SK-N-SH treated with all-trans-retinoic acid at 6 μM for 48 hours (cell line): ENCODE data around the gene MAN1A2.

Experiments
- ARNTL ChIP-seq: fragments of 450-650 bp; formaldehyde crosslinking; IDR thresholded peaks from 2 replicates; pipeline ENCODE4 v1.5.0; 2020; ENCODE audit warnings: low read depth, mild to moderate bottlenecking, moderate library complexity, borderline replicate concordance
- CSDC2 ChIP-seq: fragments of 250-450 bp; sonication (Bioruptor Pico); IDR thresholded peaks from 2 replicates; pipeline ENCODE4 v1.5.0; 2020; ENCODE audit warnings: mild to moderate bottlenecking, moderate library complexity
- GLIS3 ChIP-seq: fragments of 250-450 bp; sonication (Bioruptor Pico); IDR thresholded peaks from 2 replicates; pipeline ENCODE4 v1.5.0; 2020; ENCODE audit warnings: mild to moderate bottlenecking, moderate library complexity
- ISL1 ChIP-seq: fragments of 250-450 bp; sonication (Bioruptor Pico); IDR thresholded peaks from 2 replicates; pipeline ENCODE4 v2.1.2; 2022; ENCODE audit warnings: mild to moderate bottlenecking, moderate library complexity
- PPARA ChIP-seq: fragments of 250-450 bp; sonication (Bioruptor Pico); IDR thresholded peaks from 2 replicates; pipeline ENCODE4 v1.5.0; 2020; ENCODE audit warnings: mild to moderate bottlenecking, borderline replicate concordance
- RARB ChIP-seq: fragments of 250-450 bp; sonication (Bioruptor Pico); IDR thresholded peaks from 2 replicates; pipeline ENCODE4 v1.8.0; 2021; ENCODE audit warnings: mild to moderate bottlenecking, moderate library complexity
- SNAI2 ChIP-seq: fragments of 250-450 bp; sonication (Bioruptor Pico); IDR thresholded peaks from 2 replicates; pipeline ENCODE4 v1.5.0; 2020; ENCODE audit warnings: mild to moderate bottlenecking, moderate library complexity
- ZC3H10 ChIP-seq: fragments of 250-450 bp; sonication (Bioruptor Pico); IDR thresholded peaks from 2 replicates; pipeline ENCODE4 v1.5.1; 2021; ENCODE audit warnings: mild to moderate bottlenecking, moderate library complexity
- ZFP3 ChIP-seq: fragments of 250-450 bp; sonication (Bioruptor Pico); IDR thresholded peaks from 2 replicates; pipeline ENCODE4 v1.5.0; 2020; ENCODE audit warnings: mild to moderate bottlenecking, moderate library complexity
- ZNF8 ChIP-seq: fragments of 450-650 bp; formaldehyde crosslinking; IDR thresholded peaks from 2 replicates; pipeline ENCODE4 v1.5.0; 2020; ENCODE audit warnings: mild to moderate bottlenecking, moderate library complexity
- TF ChIP-seq, protein P1 (sequence below): fragments of 250-450 bp; sonication (Bioruptor Pico); IDR thresholded peaks from 2 replicates; pipeline ENCODE4 v1.8.0; 2021; ENCODE audit warnings: low read depth, mild to moderate bottlenecking, moderate library complexity, borderline replicate concordance
- TF ChIP-seq, protein P2 (sequence below): fragments of 250-450 bp; sonication (Bioruptor Pico); IDR thresholded peaks from 2 replicates; pipeline ENCODE4 v1.8.0; 2020; ENCODE audit warnings: mild to moderate bottlenecking, moderate library complexity, borderline replicate concordance
- TF ChIP-seq, protein P3 (sequence below): fragments of 250-450 bp; sonication (Bioruptor Pico); IDR thresholded peaks from 2 replicates; pipeline ENCODE4 v1.5.1; 2020; ENCODE audit warnings: low read depth, mild to moderate bottlenecking, moderate library complexity

DNA sequence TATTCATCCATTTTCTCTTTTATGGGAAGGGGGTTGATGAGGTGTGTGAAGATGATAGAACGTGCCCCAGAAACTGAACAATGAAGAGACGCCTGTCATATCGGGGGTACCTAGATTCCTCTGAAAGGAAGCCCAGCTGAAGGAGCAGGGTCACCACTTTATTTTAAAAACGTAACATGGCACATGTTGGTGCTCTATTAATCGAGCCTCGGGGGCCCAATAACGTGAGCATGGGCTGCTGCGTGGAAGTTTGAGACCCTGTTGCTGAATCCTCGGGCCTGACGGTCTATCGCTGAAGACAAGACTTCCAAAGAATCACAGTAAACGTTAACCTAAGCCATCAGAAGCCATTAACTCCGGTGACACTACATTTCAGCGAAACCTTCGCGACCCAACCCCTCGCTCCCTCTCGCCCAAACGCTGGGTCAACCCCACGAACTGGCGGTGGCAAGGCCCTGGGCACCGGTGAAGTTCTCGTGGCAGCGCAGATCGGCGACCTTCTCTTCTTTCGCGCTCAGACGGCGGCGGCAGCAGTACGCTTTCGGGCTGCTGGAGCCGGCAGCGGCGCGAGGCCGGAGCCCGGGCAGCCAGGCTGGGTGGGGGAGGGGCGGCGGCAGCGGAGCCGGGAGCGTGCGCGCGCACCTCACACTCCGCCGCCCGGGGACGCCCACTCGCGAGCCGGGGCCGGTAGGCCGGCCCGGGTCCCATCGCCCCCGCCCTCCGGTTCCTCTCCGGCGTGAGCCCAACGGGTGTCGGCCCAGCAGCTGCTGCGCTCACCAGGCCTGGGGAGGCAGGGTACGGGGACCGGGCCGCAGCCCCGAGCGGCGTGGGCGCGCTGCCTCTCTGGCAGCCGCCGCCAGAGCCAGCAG lies 838 bp upstream of the MAN1A2 start:
- no peak for TF ChIP-seq ZFP3 (CRISPR knock-in tag)
- no peak for TF ChIP-seq CSDC2
- TF ChIP-seq, protein P1, sequence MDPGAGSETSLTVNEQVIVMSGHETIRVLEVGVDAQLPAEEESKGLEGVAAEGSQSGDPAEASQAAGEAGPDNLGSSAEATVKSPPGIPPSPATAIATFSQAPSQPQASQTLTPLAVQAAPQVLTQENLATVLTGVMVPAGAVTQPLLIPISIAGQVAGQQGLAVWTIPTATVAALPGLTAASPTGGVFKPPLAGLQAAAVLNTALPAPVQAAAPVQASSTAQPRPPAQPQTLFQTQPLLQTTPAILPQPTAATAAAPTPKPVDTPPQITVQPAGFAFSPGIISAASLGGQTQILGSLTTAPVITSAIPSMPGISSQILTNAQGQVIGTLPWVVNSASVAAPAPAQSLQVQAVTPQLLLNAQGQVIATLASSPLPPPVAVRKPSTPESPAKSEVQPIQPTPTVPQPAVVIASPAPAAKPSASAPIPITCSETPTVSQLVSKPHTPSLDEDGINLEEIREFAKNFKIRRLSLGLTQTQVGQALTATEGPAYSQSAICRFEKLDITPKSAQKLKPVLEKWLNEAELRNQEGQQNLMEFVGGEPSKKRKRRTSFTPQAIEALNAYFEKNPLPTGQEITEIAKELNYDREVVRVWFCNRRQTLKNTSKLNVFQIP (CRISPR knock-in tag): no peak
- TF ChIP-seq GLIS3: no peak
- TF ChIP-seq, protein P2, sequence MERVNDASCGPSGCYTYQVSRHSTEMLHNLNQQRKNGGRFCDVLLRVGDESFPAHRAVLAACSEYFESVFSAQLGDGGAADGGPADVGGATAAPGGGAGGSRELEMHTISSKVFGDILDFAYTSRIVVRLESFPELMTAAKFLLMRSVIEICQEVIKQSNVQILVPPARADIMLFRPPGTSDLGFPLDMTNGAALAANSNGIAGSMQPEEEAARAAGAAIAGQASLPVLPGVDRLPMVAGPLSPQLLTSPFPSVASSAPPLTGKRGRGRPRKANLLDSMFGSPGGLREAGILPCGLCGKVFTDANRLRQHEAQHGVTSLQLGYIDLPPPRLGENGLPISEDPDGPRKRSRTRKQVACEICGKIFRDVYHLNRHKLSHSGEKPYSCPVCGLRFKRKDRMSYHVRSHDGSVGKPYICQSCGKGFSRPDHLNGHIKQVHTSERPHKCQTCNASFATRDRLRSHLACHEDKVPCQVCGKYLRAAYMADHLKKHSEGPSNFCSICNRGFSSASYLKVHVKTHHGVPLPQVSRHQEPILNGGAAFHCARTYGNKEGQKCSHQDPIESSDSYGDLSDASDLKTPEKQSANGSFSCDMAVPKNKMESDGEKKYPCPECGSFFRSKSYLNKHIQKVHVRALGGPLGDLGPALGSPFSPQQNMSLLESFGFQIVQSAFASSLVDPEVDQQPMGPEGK (CRISPR knock-in tag): no peak
- TF ChIP-seq ARNTL (CRISPR knock-in tag): no peak
- TF ChIP-seq, protein P3, sequence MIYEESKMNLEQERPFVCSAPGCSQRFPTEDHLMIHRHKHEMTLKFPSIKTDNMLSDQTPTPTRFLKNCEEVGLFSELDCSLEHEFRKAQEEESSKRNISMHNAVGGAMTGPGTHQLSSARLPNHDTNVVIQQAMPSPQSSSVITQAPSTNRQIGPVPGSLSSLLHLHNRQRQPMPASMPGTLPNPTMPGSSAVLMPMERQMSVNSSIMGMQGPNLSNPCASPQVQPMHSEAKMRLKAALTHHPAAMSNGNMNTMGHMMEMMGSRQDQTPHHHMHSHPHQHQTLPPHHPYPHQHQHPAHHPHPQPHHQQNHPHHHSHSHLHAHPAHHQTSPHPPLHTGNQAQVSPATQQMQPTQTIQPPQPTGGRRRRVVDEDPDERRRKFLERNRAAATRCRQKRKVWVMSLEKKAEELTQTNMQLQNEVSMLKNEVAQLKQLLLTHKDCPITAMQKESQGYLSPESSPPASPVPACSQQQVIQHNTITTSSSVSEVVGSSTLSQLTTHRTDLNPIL: no peak
- TF ChIP-seq ZNF8 (CRISPR knock-in tag): no peak
- TF ChIP-seq SNAI2 (CRISPR knock-in tag): no peak
- TF ChIP-seq RARB (CRISPR knock-in tag): no peak
- TF ChIP-seq ISL1: no peak
- TF ChIP-seq PPARA: no peak
- TF ChIP-seq ZC3H10: no peak
